Peyer's patch (tissue), 4 donors: ENCODE measurements around the gene E2F4. TPM values are rescaled to one million over a fixed set of nuclear protein-coding genes. Genes with fewer than 3 reads are reported as not detected.

Experiments used
- DNase-seq, 3 donors: peaks; one replicate each; pipeline ENCODE4 v3.0.0-alpha.2; 2017 to 2019
- H3K27ac ChIP-seq, 4 donors: fragments of 200-600 bp; sonication (generic); one replicate each; pipeline ENCODE4 v1.5.1; 2016 to 2019
- H3K27me3 ChIP-seq, 2 donors: fragments of 200-600 bp; sonication (generic); one replicate each; pipeline ENCODE4 v1.5.1; 2019
- H3K36me3 ChIP-seq, 3 donors: fragments of 200-600 bp; sonication (generic); one replicate each; pipeline ENCODE4 v1.5.1; 2016 to 2019
- H3K4me1 ChIP-seq, 4 donors: fragments of 200-600 bp; sonication (generic); one replicate each; pipeline ENCODE4 v1.5.1; 2016 to 2019
- H3K4me3 ChIP-seq, 4 donors: fragments of 200-600 bp; sonication (generic); 1 replicate in 3 of 4; 2 replicates in 1 of 4; pipeline ENCODE4 v1.5.1; 2016 to 2019; ENCODE audit warnings: mild to moderate bottlenecking in 1 of 4
- H3K9me3 ChIP-seq, 4 donors: fragments of 200-600 bp; sonication (generic); one replicate each; pipeline ENCODE4 v1.5.1; 2016 to 2019; ENCODE audit warnings: mild to moderate bottlenecking in 1 of 4
- POLR2A ChIP-seq, 2 donors: fragments of 450-650 bp; IDR thresholded peaks; one replicate each; pipeline ENCODE4 v1.5.1; 2017; ENCODE audit warnings: antibody characterized with exemption in 2 of 2, mild to moderate bottlenecking in 2 of 2, moderate library complexity in 2 of 2
- total RNA-seq, 4 donors: library from RNA; depleted of rRNA; stranded (reverse); fragments of >200 nt; gene quantifications; one replicate each; pipeline ENCODE4 v1.1.0, GENCODE V29; 2016
- TF ChIP-seq, protein P1 (sequence below), 6 experiments: fragments of 450-650 bp in 4 of 6; fragments of 200-600 bp in 2 of 6; sonication (generic) in 1 of 6; IDR thresholded peaks; one replicate each; pipeline ENCODE4 v1.5.1; 2017 to 2019; ENCODE audit warnings: antibody characterized with exemption in 6 of 6, mild to moderate bottlenecking in 3 of 6, moderate library complexity in 1 of 6

Gene E2F4
- total RNA-seq, 4 donors from 2014 or later, result 122 to 182 (median 144) TPM

DNA sequence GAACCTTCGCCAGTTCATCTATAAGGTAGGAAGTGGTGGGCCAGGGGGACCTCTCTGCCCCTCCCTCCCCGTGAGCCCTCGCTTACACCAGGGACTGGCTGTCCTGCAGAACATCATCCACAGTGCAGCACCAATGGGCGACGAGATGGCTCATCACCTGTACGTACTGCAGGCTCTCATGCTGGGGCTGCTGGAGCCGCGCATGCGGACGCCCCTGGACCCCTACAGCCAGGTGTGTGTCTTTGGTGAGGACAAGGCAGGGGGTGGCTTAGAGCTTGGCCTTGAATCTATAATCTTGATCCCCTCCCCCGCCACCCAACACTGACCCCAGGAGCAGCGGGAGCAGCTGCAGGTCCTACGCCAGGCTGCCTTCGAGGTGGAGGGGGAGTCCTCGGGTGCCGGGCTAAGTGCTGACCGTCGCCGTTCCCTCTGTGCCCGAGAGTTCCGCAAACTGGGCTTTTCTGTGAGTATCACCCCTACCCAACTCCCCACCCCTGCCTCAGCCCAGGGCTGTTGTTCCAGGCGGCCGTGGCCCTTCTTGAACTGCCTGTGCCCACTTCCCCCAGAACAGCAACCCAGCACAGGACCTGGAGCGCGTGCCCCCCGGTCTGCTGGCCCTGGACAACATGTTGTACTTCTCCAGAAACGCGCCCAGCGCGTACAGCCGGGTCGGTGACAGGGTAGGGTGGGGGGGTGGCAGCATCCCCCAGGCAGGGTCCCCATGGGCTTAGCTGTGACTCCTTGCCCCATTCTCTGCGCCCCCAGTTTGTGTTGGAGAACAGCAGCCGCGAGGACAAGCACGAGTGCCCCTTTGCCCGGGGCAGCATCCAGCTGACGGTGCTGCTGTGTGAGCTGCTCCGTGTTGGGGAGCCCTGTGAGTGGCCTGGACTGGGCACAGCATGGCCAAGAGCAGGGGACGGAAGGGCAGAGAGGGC, 9.7 kb downstream of the E2F4 start:
- Histone ChIP-seq H3K36me3 (peaks cover 0 to 57% (median 0%) of the 10 kb centered on the region in 3 donors), H3K9me3 (no peaks in the 10 kb centered on the region), H3K4me3 (no peak overlapping the region), H3K27me3 (no peaks in the 10 kb centered on the region), H3K27ac (no peak overlapping the region), H3K4me1 (peaks cover 0 to 26% (median 0%) of the 10 kb centered on the region in 4 donors)
- no peak for DNase-seq
- TF ChIP-seq, protein P1, sequence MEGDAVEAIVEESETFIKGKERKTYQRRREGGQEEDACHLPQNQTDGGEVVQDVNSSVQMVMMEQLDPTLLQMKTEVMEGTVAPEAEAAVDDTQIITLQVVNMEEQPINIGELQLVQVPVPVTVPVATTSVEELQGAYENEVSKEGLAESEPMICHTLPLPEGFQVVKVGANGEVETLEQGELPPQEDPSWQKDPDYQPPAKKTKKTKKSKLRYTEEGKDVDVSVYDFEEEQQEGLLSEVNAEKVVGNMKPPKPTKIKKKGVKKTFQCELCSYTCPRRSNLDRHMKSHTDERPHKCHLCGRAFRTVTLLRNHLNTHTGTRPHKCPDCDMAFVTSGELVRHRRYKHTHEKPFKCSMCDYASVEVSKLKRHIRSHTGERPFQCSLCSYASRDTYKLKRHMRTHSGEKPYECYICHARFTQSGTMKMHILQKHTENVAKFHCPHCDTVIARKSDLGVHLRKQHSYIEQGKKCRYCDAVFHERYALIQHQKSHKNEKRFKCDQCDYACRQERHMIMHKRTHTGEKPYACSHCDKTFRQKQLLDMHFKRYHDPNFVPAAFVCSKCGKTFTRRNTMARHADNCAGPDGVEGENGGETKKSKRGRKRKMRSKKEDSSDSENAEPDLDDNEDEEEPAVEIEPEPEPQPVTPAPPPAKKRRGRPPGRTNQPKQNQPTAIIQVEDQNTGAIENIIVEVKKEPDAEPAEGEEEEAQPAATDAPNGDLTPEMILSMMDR (IDR thresholded peaks at IDR 0.05), result no peak
- no peak for TF ChIP-seq POLR2A (IDR thresholded peaks at IDR 0.05)

DNA sequence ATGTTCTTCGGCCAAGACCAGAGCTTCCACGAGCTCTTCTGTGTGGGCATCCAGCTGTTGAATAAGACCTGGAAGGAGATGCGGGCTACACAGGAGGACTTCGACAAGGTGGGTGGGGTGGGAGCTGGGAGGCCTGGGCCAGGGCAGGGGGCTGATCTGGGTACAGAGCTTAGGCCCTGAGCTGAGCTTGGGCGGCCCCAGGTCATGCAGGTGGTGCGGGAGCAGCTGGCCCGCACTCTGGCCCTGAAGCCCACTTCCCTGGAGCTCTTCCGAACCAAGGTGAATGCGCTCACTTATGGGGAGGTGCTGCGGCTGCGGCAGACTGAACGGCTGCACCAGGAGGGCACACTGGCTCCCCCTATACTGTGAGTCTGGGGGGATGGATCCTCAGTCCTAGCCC, 10.5 kb downstream of the E2F4 start:
- peaks cover 0 to 24% (median 0%) of the 10 kb centered on the region in 4 donors for H3K4me1 ChIP-seq
- H3K9me3 ChIP-seq, result no peaks in the 10 kb centered on the region
- H3K27ac ChIP-seq, result no peak overlapping the region
- H3K27me3 ChIP-seq, result no peaks in the 10 kb centered on the region
- no peak overlapping the region for H3K4me3 ChIP-seq
- TF ChIP-seq, protein P1 (IDR thresholded peaks at IDR 0.05), result no peak
- TF ChIP-seq POLR2A (IDR thresholded peaks at IDR 0.05), result no peak
- no peak for DNase-seq
- peaks cover 0 to 50% (median 0%) of the 10 kb centered on the region in 3 donors for H3K36me3 ChIP-seq

DNA sequence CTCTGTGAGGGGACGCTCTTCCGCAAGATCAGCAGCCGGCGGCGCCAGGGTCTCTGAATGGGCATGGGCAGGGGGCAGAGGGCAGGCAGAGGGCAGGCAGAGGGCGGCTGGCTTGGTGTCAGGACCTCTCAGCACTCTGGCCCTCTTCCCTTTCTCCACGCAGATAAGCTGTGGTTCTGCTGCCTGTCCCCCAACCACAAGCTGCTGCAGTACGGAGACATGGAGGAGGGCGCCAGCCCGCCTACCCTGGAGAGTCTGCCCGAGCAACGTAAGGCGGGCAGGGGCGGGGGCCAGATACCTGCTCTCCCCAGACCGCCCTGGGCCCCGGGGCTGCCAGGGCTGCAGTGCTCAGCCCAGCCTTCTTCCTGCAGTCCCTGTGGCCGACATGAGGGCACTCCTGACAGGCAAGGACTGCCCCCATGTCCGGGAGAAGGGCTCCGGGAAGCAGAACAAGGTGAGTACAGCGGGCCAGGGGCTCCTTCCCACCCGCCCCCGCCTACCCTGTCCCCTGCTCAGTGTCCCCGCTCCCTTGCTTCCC, 11.1 kb downstream of the E2F4 start:
- DNase-seq, result no peak
- H3K36me3 ChIP-seq, result peaks cover 0 to 44% (median 0%) of the 10 kb centered on the region in 3 donors
- no peak for TF ChIP-seq POLR2A (IDR thresholded peaks at IDR 0.05)
- TF ChIP-seq, protein P1 (IDR thresholded peaks at IDR 0.05), result no peak

DNA sequence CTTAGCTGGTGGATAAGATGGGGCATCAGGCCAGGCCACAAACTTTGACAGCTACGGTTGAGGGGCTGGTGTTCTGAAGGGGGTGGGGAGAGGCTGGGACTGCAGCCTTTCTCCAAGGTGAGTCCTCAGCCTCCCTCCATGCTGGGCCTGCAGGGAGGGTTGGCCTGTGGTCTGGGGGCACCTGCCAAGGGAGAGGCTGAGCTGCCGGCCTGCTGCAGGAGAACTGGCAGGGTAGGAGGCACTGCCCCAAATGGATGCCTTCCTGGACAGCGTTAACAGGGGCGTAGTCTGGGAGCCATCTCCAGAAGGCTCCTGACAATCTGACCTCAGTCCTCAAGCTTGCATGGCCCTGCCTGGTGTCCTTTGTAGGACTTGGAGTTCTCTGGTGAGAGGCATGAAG, 12.1 kb downstream of the E2F4 start:
- Histone ChIP-seq H3K4me3 (no peak overlapping the region), H3K9me3 (no peaks in the 10 kb centered on the region), H3K36me3 (peaks cover 0 to 38% (median 0%) of the 10 kb centered on the region in 3 donors), H3K4me1 (peaks cover 0 to 12% (median 0%) of the 10 kb centered on the region in 4 donors), H3K27me3 (no peaks in the 10 kb centered on the region), H3K27ac (no peak overlapping the region)
- no peak for TF ChIP-seq POLR2A (IDR thresholded peaks at IDR 0.05)
- TF ChIP-seq, protein P1 (IDR thresholded peaks at IDR 0.05), result no peak
- no peak for DNase-seq

More for the DNA sequence above, 11.1 kb downstream of the E2F4 start:
- Histone ChIP-seq H3K4me3 (no peak overlapping the region), H3K4me1 (peaks cover 0 to 18% (median 0%) of the 10 kb centered on the region in 4 donors), H3K27ac (no peak overlapping the region), H3K27me3 (no peaks in the 10 kb centered on the region), H3K9me3 (no peaks in the 10 kb centered on the region)

DNA sequence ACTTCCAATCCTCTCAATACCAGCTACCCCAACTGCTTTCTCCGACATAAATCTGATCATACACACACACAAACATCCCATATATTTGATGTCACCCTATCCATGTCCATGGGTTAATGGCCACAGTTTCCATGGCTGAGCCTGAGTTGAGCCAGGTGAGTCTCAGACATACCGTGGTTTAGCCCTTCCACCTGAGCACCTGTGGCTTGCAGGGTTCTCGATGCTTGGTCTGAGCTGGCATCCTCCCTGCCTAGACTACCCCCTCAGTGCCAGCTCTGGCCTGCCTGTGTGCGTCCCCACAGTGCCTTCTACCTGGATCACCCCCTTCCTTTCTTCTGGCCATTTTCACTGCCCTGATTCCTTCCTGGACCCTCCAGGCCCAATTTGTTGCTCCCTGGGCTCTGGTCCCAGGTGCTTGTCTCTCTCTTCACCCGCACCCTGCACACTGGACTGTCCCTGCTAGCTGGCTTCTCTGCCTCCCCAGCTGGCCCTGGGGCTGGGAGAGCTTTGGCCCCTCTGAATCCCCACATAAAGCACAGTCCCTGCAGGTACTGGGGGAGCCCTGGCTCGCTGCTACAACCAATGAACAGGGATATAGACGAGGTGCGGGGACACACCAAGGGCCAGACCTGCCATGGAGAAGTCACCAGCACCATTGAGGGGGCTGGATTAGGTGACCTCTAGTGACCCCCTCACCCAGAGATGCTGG, 14.3 kb downstream of the E2F4 start:
- no peak for TF ChIP-seq POLR2A (IDR thresholded peaks at IDR 0.05)
- TF ChIP-seq, protein P1 (IDR thresholded peaks at IDR 0.05), result no peak
- Histone ChIP-seq H3K4me1 (no peaks in the 10 kb centered on the region), H3K36me3 (peaks cover 0 to 29% (median 0%) of the 10 kb centered on the region in 3 donors), H3K4me3 (no peak overlapping the region), H3K27me3 (no peaks in the 10 kb centered on the region), H3K9me3 (no peaks in the 10 kb centered on the region), H3K27ac (no peak overlapping the region)
- DNase-seq, result no peak
